ENCODE measurements around the gene OLFML1.
"Not testable (repeated sequence)": the region's sequence is repeated elsewhere in the genome, so short reads cannot be mapped to it uniquely, and the experiment has no call there.

Gene OLFML1

GRCh38 chr11:7513234-7514098, 28.2 kb downstream of the OLFML1 start, which contains the start of gene PPFIBP2:
Gene PPFIBP2 (plus strand): TSS chr11:7513999. CDS start chr11:7549476, 35,477 bp downstream.
- peak; percentile 92 for DNase-seq

GRCh38 chr11:7514099-7514591, 28.8 kb downstream of the OLFML1 start:
- peak; percentile 66 for DNase-seq

- DNase-seq, result no peak
These were observed 30.2 kb downstream of the OLFML1 start for GRCh38 chr11:7515447-7515886.

GRCh38 chr11:7516475-7516874, 31.2 kb downstream of the OLFML1 start:
- DNase-seq, result no peak

- not testable (repeated sequence) for DNase-seq
These were observed 32.4 kb downstream of the OLFML1 start for GRCh38 chr11:7517743-7518142.

- no peak for DNase-seq
These were observed 33.7 kb downstream of the OLFML1 start for GRCh38 chr11:7518811-7519562.

- DNase-seq, result no peak
These were observed 35.0 kb downstream of the OLFML1 start for GRCh38 chr11:7520011-7520942.

GRCh38 chr11:7520981-7521487, 35.7 kb downstream of the OLFML1 start:
- DNase-seq, result no peak

- DNase-seq, result no peak
These were observed 36.8 kb downstream of the OLFML1 start for GRCh38 chr11:7522121-7522520.

GRCh38 chr11:7522546-7522945, 37.2 kb downstream of the OLFML1 start:
- no peak for DNase-seq

GRCh38 chr11:7523416-7524210, 38.3 kb downstream of the OLFML1 start:
- no peak for DNase-seq

GRCh38 chr11:7524462-7525235, 39.3 kb downstream of the OLFML1 start:
- DNase-seq, result no peak

GRCh38 chr11:7525424-7525823, 40.1 kb downstream of the OLFML1 start:
- DNase-seq, result no peak

GRCh38 chr11:7527029-7527428, 41.7 kb downstream of the OLFML1 start:
- no peak for DNase-seq

- no peak for DNase-seq
These were observed 43.3 kb downstream of the OLFML1 start for GRCh38 chr11:7528514-7529049.

GRCh38 chr11:7530013-7530640, 44.8 kb downstream of the OLFML1 start:
- DNase-seq, result no peak

GRCh38 chr11:7531011-7531410, 45.7 kb downstream of the OLFML1 start:
- no peak for DNase-seq

GRCh38 chr11:7532405-7533145, 47.3 kb downstream of the OLFML1 start:
- no peak for DNase-seq

Measured in islet precursor cell (in vitro differentiated cells).